DND-41 (cell line): ENCODE measurements around the gene CPSF4.
A peak's percentile ranks its signal among the peaks of the same experiment; 100 is the strongest.

Experiments used
- ATAC-seq: fragments of 200-7000 bp; cut with Tn5 transposase; 3 replicates; pipeline ENCODE4 v1.9.1; 2021; ENCODE audit warnings: low read depth; ENCODE audit not compliant: insufficient read depth
- DNase-seq: peaks from one replicate; pipeline ENCODE4 v3.0.0-alpha.2; 2020
- H2AFZ ChIP-seq: 2 replicates; pipeline ENCODE4 v1.6.0; 2012; ENCODE audit warnings: low read depth, low read length
- H3K27ac ChIP-seq: 2 replicates; pipeline ENCODE4 v1.5.1; 2012; ENCODE audit warnings: low read length, inconsistent platforms
- H3K27me3 ChIP-seq: fragments of 200-600 bp; sonication (generic); 2 replicates; pipeline ENCODE4 v1.6.0; 2012; ENCODE audit warnings: low read length, mild to moderate bottlenecking, inconsistent platforms; ENCODE audit not compliant: insufficient read depth, poor library complexity
- H3K36me3 ChIP-seq: 2 replicates; pipeline ENCODE4 v1.5.1; 2012; ENCODE audit warnings: low read length, inconsistent platforms; ENCODE audit not compliant: insufficient read depth
- H3K4me1 ChIP-seq: 2 replicates; pipeline ENCODE4 v1.5.1; 2012; ENCODE audit warnings: mild to moderate bottlenecking, low read length; ENCODE audit not compliant: insufficient read depth
- H3K4me2 ChIP-seq: 2 replicates; pipeline ENCODE4 v1.6.0; 2012; ENCODE audit warnings: mild to moderate bottlenecking, moderate library complexity, low read length, inconsistent platforms; ENCODE audit not compliant: insufficient read depth
- H3K4me3 ChIP-seq, 2 experiments: fragments of 200-600 bp in 1 of 2; shearing (Covaris generic) in 1 of 2; 2 replicates each; pipeline ENCODE4 v1.5.1; 2012 to 2016; ENCODE audit warnings: inconsistent platforms in 2 of 2, low read length in 2 of 2, mild to moderate bottlenecking in 2 of 2, low read depth in 1 of 2, moderate library complexity in 1 of 2
- H3K79me2 ChIP-seq: 2 replicates; pipeline ENCODE4 v1.6.0; 2012; ENCODE audit warnings: low read length, inconsistent platforms; ENCODE audit not compliant: insufficient read depth
- H3K9ac ChIP-seq: 2 replicates; pipeline ENCODE4 v1.6.0; 2012; ENCODE audit warnings: low read depth, mild to moderate bottlenecking, inconsistent platforms, low read length, moderate library complexity
- H3K9me3 ChIP-seq: 2 replicates; pipeline ENCODE4 v1.5.1; 2012; ENCODE audit warnings: low read length, moderate library complexity, mild to moderate bottlenecking, inconsistent platforms; ENCODE audit not compliant: insufficient read depth, severe bottlenecking
- H4K20me1 ChIP-seq: 2 replicates; pipeline ENCODE4 v1.6.0; 2012; ENCODE audit warnings: low read length; ENCODE audit not compliant: insufficient read depth
- EZH2 ChIP-seq: IDR thresholded peaks from 3 replicates; pipeline ENCODE4 v1.6.1; 2012; ENCODE audit warnings: borderline replicate concordance, low read depth, mild to moderate bottlenecking, moderate library complexity, low read length, inconsistent platforms; ENCODE audit not compliant: severe bottlenecking
- TF ChIP-seq, protein P1 (sequence below): IDR thresholded peaks from 2 replicates; pipeline ENCODE4 v1.5.1; 2012; ENCODE audit warnings: borderline replicate concordance, low read length, moderate library complexity, mild to moderate bottlenecking; ENCODE audit not compliant: poor library complexity, severe bottlenecking; ENCODE audit errors: extremely low read depth

Gene CPSF4

DNA sequence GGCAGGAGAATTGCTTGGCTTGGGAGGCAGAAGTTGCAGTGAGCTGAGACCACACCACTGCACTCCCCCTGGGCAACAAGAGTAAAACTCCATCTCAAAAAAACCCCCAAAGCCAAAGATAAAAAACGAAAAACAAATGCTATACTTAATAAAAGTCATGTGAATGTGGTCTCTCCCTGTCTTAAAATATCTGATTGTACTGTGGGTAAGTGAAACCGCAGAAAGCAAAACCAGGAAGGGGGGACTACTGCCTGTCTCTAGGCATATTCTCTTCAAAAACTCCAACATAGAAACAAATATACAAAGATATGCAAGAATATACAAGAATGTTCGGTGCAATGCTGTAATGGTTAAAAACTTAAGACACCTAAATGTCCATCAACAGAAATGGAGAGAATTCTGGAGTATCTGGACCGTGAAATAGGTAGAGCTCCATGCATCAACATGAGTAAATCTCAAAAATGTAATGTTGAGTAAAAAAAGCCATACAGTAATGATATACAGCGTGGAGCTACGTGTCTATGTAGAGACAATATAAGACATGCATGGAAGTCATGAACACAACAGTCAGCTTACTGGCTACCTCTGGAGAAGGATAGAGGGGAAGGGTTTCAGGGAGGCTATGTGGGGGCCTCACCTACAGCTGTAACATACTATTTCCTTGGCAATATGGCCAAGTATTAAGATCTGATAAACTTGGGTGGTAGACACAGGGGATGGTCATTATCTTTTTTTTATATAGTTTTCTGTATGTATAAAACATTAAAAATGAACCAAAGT lies 59.2 kb downstream of the CPSF4 start:
- H3K4me1 ChIP-seq = peaks cover 34% of the 10 kb centered on the region
- H3K79me2 ChIP-seq = peaks cover 83% of the 10 kb centered on the region
- H2AFZ ChIP-seq = no peak overlapping the region
- peak overlapping the region; percentile 90 for H3K4me2 ChIP-seq
- H4K20me1 ChIP-seq = peaks cover 37% of the 10 kb centered on the region
- H3K27ac ChIP-seq = peak overlapping the region; percentile 52
- H3K4me3 ChIP-seq = peak overlapping the region; percentile 91 to 96; a peak in 3 of 4 replicates
- peak overlapping the region; percentile 79 for H3K9ac ChIP-seq
- H3K9me3 ChIP-seq = no peaks in the 10 kb centered on the region
- peak; percentile 56 for ATAC-seq
- TF ChIP-seq EZH2 = no peak
- no peaks in the 10 kb centered on the region for H3K27me3 ChIP-seq
- H3K36me3 ChIP-seq = peaks cover 55% of the 10 kb centered on the region
- no peak for DNase-seq

- H3K27ac ChIP-seq = peak overlapping the region; percentile 28
- H3K4me3 ChIP-seq = peak overlapping the region; percentile 91 to 96; a peak in 3 of 4 replicates
Measured at GRCh38 chr7:99498546-99498944, 59.8 kb downstream of the CPSF4 start.

GRCh38 chr7:99499371-99499720 lies 60.6 kb downstream of the CPSF4 start:
- DNase-seq = no peak
- Histone ChIP-seq H3K27ac (peak overlapping the region; percentile 91), H3K4me3 (peak overlapping the region; percentile 91 to 96), H3K79me2 (peaks cover 72% of the 10 kb centered on the region), H3K36me3 (peaks cover 41% of the 10 kb centered on the region), H3K9me3 (no peaks in the 10 kb centered on the region), H3K27me3 (no peaks in the 10 kb centered on the region), H3K9ac (peak overlapping the region; percentile 79), H3K4me2 (peak overlapping the region; percentile 90), H3K4me1 (peaks cover 41% of the 10 kb centered on the region), H2AFZ (peak overlapping the region; percentile 91), H4K20me1 (peaks cover 30% of the 10 kb centered on the region)
- TF ChIP-seq EZH2 = no peak
- ATAC-seq = no peak

More at GRCh38 chr7:99498546-99498944, 59.8 kb downstream of the CPSF4 start:
- ATAC-seq = peak; percentile 38
- TF ChIP-seq, protein P1, sequence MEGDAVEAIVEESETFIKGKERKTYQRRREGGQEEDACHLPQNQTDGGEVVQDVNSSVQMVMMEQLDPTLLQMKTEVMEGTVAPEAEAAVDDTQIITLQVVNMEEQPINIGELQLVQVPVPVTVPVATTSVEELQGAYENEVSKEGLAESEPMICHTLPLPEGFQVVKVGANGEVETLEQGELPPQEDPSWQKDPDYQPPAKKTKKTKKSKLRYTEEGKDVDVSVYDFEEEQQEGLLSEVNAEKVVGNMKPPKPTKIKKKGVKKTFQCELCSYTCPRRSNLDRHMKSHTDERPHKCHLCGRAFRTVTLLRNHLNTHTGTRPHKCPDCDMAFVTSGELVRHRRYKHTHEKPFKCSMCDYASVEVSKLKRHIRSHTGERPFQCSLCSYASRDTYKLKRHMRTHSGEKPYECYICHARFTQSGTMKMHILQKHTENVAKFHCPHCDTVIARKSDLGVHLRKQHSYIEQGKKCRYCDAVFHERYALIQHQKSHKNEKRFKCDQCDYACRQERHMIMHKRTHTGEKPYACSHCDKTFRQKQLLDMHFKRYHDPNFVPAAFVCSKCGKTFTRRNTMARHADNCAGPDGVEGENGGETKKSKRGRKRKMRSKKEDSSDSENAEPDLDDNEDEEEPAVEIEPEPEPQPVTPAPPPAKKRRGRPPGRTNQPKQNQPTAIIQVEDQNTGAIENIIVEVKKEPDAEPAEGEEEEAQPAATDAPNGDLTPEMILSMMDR = no peak
- no peak for TF ChIP-seq EZH2
- H3K9ac ChIP-seq = peak overlapping the region; percentile 79
- H3K4me1 ChIP-seq = peaks cover 34% of the 10 kb centered on the region
- no peak overlapping the region for H2AFZ ChIP-seq
- H3K9me3 ChIP-seq = no peaks in the 10 kb centered on the region
- peaks cover 35% of the 10 kb centered on the region for H4K20me1 ChIP-seq
- H3K36me3 ChIP-seq = peaks cover 49% of the 10 kb centered on the region
- H3K4me2 ChIP-seq = peak overlapping the region; percentile 90
- peak; percentile 38 for DNase-seq
- H3K79me2 ChIP-seq = peaks cover 79% of the 10 kb centered on the region
- H3K27me3 ChIP-seq = no peaks in the 10 kb centered on the region

DNA sequence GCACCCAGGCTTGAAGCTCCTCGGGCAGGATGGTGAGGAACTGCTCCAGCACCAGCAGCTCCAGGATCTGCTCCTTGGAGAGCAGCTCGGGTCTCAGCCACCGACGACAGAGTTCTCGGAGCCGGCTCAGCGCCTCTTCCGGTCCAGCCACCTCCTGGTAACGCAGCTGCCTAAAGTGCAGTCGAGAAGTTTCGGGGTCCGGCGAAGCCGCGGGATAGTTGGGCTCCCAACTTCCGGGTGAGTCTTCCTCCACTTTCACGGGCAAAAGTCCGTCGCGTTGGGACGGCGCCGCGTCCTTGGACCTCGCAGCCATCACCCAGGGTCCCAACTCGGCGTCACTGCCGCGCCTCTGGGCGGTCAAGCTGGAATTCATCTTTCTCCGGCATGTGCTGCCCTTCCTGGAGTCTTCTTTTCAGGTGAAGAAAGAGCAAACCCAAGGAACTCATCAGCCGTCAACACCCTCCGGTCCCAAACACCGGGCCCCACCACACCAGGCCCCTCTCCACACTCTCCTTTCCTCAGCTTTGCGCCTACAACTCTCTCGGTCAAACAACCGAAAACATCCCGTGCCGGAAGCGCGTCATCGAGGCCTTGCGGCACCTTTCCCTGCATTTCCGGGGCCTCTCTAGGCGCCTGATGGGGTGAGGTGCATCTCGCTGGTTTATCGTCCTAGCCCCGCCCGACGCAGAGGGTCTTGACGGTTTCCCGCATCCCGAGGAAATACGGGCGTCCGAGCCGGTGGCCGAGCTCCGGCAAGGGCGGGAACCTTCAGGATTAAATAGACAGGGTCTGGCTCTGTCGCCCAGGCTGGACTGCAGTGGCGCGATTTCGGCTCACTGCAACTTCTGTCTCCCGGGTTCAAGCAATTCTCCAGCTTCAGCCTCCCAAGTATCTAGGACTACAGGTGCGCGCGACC lies 61.2 kb downstream of the CPSF4 start, which contains the start of gene ZNF394:
Gene ZNF394, minus strand, starts transcription at position 561 of the 916 bp plus-strand sequence. Its CDS starts 188 bp downstream, at position 373.
- H3K9ac ChIP-seq = peak within 1 kb of the TSS; percentile 79
- TF ChIP-seq EZH2 = no peak
- TF ChIP-seq, protein P1 = peak; percentile 14
- H3K27me3 ChIP-seq = no peaks in the 10 kb centered on the region
- H3K4me2 ChIP-seq = peak within 1 kb of the TSS; percentile 90
- peak within 1 kb of the TSS; percentile 91 for H3K27ac ChIP-seq
- ATAC-seq (peak; percentile 57), DNase-seq (peak; percentile 92)
- peaks cover 35% of the 10 kb centered on the region for H3K36me3 ChIP-seq
- H3K4me1 ChIP-seq = peaks cover 42% of the 10 kb centered on the region
- peaks cover 68% of the 10 kb centered on the region for H3K79me2 ChIP-seq
- peak within 1 kb of the TSS; percentile 91 for H2AFZ ChIP-seq
- H3K4me3 ChIP-seq = peak within 1 kb of the TSS; percentile 91 to 96
- no peaks in the 10 kb centered on the region for H3K9me3 ChIP-seq
- peaks cover 29% of the 10 kb centered on the region for H4K20me1 ChIP-seq
